GM20431 (cell line): ENCODE data around the gene DUSP22.

Experiments
- in situ Hi-C: fragments of 300-500 bp; cut with MseI, MboI; formaldehyde crosslinking; loops from one replicate; pipeline ENCODE4 v1.15.0; 2020; ENCODE audit warnings: low sequenced_read_pairs; ENCODE audit not compliant: unreplicated experiment

DUSP22 gene

DNA sequence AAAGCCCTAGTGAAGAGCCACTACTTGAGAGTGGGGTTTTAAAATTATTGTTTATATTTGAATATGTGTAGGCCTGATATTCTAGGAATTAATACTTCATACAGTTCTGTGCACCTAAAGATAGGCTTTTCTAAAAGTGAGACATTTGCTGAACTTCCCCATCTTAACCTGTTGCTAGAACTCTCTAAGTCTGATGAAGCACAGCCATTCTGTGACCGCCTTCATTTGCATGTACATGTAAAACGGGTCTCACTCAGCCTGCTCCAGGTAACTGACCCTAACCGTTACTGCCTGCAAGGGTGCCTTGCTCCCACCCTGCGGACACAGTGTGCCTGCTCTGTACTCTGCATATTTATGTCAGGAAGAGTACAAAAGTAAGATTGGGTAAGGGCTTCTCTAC is 54.9 kb downstream of the DUSP22 start:
- in situ Hi-C loops: no loop called here

DNA sequence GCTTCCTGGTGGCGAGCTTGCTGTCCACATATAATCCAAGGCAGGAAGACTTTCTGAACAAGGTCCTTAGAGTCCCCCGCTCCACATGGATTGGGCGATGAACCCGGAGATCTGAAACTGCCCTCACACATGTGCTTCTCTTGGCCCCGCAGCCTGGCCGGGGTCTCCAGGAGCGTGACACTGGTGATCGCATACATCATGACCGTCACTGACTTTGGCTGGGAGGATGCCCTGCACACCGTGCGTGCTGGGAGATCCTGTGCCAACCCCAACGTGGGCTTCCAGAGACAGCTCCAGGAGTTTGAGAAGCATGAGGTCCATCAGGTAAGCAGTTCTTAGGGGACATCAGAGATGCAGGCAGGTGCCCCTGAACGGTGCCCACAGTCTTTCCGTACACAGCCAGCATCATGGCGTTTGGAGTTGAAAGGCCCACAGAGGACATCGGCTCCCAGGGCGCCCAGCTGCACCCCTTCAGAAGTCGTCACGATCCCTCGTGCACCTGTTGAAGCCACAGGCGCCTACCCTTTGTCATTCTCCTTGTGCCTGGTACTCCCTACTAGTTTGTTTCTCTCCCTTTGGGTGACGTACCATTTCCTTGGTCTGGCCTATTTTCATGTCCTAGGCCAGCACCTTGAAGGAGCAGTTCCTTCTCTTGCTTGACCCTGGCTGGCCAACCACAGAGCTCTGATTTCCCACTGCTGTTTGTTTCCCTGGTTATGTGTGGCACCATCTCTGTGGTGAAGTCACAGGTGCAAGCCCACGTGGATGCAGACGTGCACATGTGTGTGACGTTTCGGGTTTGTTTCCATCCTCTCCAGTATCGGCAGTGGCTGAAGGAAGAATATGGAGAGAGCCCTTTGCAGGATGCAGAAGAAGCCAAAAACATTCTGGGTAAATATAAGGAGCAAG is 55.9 kb downstream of the DUSP22 start:
- in situ Hi-C loops: no loop called here

DNA sequence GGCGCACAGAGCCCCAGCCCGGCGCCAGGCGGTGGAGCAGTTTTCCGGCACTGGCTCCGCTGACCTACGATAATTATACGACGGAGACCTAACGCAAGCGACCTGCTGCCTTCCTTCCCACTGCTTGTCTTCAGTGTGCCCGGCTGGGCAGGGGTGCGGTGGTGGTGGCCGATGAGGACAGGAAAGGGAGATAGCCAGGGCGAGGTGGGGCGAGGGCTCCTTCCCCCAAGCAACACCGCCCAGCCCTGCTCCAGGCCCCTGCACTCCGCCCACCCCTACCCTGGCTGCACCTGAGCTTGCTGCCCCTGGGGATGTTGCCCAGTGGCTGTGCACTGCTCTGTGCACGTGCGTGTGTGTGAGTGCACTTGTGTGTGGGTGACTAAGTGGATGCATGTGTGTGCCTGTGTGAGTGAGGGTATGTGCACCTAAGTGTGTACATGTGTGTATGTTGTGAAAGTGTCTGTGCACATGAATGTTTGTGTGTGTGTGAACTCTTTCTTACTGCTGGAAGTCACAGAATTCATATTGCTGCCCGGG is 56.6 kb downstream of the DUSP22 start:
- in situ Hi-C loops: no loop called here

DNA sequence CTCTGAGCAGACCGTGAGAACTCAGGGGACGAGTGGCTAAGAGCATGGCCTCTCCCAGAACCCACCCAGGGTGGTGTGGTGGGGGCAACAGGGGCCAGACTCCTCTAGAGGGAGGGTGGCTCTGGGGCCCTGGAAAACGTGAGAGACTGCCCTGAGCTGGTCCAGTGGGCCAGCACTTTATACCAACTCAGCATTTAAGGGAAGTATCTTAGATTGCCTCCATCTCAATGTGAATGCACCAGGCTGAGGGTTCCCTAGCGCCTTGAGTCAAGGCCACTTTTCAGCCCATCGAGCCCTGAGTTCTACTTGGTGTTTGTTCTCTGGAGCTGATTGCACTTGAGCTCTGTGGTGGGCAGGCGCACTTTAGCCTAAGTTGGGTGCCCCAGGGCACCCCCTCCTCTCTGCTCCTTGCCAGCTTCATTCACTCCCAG is 57.2 kb downstream of the DUSP22 start:
- in situ Hi-C loops: no loop called here

DNA sequence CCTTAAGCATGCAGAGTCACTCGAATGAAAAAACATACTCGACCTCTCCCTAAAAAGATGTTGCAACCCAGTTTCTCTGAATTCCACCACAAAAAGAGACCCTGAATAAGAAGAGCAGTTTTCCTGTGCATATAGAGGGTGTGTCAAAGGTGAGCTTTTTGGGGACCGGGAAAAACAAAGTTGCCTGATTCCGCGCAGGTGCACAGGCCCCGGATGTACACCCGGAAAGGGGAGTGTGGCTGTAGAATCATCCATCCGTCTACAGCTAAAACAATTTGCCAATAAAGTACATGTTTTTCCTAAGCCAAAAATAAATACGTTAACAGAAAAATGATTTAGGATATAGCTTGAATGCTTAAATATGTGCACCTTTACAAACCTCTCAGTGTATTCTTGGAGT is 58.1 kb downstream of the DUSP22 start:
- in situ Hi-C loops: no loop called here

DNA sequence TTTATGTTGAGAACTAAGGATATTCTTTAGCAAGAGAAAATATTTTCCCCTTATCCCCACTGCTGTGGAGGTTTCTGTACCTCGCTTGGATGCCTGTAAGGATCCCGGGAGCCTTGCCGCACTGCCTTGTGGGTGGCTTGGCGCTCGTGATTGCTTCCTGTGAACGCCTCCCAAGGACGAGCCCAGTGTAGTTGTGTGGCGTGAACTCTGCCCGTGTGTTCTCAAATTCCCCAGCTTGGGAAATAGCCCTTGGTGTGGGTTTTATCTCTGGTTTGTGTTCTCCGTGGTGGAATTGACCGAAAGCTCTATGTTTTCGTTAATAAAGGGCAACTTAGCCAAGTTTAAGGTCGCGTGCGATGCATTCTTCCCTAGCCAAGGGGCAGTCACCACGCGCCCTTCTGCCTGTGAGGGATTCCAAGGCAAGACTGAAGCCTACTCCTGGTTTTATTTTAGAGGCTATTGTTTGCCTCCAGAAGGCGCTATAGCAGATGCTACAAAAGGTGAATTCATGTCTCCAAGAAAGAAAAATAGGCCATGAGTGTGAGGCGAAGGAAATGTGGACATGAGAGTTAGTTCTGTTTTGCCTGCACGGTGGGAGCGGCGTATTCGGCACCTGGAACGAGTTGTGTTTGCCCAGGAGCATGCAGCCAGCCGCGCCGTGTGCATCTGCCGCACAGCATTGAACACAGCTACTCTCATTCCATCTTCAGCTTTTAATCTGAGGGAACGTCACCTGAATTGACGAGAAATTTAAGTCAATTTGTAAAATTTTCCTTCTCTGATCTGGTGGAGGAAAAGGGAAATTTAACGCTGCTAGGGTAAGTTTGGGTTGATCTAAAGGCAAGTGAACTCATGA is 59.0 kb downstream of the DUSP22 start:
- in situ Hi-C loops: no loop called here

DNA sequence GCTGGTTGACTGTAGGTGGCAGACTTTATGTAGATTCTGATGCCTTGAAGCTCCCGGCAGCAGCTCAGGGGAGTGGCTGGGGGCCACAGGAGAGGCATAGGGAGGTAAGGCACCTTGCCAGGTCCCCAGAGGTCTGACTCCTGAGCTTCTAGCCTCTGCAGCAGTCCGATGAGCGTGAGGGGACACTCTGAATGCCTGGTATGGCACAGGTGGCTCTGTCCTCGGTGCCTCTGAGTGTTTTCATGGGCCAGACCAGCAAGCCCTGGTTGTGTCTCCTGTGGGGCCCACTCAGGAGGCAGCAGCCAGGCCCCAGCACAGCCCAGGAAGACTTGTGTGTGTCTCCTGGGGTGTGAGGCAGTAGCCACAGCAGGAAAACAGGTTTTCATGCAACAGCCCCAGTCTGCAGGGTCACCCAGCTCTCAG is 59.6 kb downstream of the DUSP22 start:
- in situ Hi-C loops: no loop called here

DNA sequence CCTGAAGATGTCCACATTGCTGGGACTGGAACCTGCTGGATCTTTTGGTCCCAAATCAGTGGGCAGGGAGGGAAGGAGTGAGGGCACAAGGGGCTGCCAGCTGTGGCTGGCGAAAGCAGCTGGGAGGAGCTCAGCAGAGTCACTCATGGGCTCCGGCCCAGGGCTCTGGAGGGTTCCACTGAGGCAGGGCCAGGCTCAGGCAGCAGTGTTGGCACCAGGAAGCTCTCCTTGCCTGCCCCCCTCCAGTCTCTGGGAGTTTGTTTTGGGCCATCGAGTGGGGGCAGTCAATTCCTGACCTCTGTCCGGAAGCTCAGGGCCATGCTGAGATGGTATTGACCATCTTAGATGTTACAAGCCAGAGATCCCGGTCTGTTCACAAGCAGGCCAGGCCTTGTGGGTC is 60.2 kb downstream of the DUSP22 start:
- in situ Hi-C loops: no loop called here

DNA sequence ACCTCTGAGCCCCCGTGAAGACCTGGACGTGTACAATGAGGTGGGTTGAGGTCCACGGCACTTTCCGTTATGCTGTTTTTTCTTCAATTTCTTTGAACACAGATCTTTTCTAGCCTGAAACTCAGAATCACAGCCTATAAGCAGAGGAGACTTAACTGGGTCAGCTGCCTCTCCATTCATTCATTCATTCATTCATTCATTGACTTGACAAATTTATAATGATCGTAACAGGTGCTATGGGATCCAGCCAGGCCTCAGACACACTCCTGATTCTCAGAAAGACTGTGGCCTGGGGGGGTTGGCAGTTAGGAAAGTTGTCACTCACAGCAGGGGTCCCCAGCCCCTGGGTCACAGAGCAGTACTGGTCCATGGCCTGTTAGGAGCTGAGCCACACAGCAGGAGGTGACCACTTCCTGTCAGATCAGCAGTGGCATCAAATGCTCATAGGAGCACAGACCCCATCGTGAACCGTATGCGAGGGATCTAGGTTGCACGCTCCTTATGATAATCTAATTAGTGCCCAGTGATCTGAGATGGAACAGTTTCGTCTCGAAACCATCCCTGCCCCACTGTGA is 60.7 kb downstream of the DUSP22 start:
- in situ Hi-C loops: no loop called here

DNA sequence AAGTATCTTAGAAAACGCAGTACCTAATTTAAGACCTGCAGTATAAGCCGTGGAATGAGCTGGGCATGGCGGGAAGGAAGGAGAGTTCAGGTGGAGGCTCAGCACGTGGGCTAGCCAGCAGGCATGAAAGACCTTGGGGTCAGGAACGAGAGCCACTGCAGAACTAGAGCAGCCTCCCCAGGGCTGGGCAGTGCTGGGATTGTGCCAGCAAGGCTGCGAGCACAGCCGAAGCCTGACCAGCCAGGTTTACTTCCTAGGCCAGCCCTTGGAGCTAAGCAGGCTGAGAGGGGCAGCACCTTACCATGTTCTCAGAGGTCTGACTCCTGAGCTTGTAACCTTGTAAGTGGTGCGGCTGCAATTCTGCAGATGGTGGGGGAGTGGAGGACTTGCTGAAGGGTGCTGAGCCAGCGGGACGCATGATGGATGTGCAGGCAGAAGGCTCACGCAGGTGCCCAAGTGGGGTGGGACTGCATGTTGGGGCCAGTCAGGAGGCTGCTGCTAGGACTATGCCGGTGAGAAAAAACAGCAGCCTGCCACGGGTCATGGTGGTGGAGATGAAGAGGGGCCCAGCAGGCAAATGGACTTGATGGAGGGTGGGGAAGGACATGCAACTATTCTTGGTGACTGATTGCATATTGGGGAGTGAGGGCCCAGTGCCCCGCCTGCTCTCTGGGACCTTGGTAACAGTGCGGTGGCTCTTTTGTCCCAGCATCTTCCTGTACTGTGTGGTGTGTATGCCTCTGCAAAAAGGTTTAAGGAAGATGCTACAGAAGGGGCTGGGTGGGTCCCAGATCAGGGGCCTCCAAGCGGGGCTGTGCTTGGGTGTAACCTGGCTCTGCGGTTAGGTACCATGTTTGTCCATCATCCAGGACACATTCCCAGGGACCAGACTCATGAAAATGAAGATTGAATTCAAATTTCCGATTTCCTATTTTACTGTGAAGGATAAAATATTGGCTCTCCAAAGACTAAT is 61.6 kb downstream of the DUSP22 start:
- in situ Hi-C loops: no loop called here

DNA sequence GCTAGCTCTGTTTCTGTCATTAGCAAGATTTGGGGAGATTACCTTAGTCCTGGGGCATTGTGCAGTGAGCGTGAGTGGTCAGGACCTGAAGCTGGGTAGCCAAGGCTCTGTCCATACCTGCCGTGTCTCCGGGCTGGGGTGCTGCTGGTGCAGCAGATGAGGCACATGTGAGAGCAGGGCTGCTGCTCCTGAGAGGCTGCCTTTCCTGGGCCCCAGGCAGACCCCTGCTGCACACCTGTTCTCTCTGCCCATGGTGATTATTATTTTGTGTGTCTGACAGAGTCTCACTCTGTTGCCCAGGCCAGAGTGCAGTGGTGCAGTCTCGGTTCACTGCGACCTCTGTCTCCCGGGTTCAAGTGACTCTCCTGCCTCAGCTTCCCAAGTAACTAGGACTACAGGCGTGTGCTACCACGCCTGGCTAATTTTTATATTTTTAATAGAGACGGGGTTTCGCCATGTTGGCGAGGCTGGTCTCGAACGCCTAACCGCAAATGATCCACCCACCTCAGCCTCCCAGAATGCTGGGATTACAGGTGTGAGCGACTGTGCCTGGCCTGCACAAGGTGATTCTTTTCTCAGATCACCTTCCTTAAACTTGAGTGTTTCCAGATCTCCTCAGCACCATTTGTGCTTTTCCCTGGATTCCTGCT is 62.5 kb downstream of the DUSP22 start:
- in situ Hi-C loops: no loop called here

DNA sequence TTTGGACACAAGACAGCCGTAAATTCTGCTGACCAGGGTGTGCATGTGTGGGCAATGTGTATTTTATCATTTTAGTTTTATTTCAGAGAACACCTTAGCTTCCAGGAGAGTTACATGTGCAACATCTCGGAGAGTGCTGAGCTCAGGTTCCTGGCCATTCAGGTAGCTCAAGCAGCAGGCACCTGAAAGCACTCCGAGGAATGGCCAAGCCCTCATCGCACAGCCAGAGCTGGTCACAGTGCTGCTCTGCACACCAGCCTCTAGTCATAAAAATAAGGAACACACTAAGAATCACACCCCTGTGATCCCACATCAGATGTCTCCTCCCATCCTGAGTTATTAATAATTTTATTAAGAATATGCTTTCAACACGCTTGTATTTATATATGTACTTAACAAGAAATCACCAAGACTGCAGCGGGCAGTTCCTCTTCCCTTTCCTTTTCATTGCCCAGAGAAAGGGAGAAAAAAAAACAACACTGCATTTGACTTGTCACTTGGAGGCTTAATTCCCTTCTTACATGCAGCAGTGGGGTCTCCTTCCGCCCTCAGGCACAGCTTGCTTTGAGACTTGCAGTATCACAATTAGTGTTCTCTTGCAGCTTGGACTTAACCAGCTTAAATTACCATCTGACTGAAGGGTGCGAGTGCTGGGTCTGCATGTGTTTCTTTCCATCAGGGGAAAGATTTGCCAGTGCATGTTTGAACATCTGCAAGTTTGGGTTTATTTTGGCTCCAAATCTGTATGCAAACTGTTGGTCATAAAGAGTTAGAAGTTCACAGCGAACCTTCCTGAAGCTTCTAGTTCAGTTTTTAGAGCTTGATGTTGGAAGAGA is 63.3 kb downstream of the DUSP22 start:
- in situ Hi-C loops: no loop called here

DNA sequence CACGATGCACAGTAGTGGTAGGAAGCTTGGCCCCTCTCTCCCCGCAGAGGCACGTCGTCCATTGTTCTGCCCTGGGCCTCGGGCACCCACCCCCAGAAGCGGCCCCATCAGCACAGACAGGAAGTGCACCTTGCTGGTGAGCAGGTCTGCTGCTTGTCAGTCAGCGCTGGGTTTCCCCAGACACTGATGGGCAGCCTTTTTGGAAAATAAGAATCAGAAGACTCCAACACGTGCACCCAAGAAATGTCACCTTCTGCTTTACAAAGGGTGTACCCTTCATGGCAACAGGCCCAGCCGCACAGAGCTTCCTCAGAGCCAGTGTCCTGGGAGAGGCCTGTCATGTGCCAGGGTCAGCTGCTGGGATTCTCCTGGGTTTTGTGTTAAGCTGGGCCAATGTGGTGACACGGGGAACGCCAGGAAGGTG is 64.6 kb downstream of the DUSP22 start:
- in situ Hi-C loops: no loop called here

DNA sequence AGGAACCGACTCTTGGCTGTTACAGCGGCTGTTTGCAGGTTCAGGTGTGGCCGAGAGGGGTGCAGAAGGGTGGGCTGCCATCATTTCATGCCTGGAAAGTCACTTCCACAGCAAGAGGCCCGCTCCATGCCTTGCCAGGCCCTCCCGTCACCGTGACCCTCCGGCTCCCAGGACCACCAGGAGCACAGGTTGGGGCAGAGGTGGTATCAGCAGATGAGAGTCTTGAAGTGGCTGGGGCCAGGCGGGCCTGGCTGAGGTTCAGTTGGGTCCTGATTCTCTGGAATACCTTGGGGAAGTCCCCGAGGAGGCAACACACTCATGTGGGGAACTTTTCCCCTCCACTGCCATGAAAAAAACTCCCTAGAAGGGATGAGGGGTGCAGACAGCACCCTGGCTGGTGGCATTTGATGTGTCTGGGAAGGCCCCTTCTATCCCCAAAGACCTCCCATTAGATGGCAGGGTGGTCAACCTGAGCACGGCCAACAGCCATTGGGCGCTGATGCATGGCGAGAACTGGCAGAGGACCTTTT is 65.0 kb downstream of the DUSP22 start:
- in situ Hi-C loops: no loop called here

DNA sequence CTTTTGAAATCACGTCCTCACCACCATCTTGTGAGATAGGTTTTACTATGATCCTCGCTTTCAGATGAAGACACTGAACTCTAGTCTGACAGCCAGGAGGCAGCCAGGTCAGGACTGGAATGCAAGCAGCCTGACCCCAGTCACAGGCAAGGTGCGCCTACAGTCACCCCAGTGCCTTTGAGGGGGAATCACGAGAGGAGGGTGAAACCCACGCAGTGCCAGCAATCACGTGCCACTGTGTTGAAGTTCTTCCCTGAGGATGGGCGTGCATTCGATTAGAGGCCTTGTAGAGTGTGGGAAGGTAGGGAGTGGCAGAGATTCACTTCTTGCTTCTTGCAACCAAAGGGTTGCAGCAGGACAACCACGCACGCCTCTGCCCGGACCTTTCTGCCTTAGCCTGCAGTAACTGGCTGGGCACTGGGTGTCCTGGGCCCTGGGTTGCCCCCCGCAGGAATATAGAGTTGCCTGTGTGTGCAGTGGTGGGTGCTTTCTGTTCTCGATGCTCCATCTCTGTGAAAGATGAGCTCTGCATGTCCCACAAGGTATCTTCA is 65.6 kb downstream of the DUSP22 start:
- in situ Hi-C loops: no loop called here

DNA sequence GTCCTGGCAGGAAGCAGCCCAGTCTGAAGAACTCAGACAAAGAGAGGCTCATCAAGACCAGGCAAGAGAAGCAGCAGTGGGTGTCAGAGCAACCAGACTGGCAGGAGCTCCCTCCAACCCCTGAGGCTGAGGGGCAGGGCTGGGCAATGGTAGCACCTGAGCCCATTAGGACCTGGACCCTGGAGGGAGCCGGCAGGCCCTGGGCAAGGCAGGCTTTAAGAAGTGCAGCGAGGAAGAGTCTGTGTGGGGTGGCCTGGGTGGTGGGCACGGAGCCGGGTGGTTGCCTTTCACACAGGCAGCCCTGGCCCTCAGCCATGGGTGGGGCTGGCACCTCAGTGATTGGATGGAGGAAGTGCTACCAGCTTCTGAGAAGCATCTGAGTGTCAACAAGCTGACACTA is 66.1 kb downstream of the DUSP22 start:
- in situ Hi-C loops: no loop called here

DNA sequence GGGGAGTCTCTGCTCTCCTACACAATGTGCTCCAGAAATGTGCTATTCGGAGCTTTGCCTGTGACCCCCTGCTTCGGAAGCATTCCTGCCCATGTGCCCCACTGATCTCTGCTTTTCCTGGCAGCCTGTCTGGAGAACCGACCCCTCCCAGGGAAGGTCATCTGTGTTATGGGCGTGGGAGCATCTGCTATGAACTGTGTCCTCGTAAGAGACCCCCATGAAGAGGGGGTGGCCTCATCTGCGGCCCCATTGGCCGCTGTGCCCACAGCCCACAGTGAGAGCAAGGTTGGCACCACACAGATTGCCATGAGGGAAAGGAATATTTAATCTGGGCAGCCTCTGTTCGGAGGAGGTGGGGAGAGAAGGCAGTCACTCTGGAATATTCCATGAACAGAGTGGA is 66.6 kb downstream of the DUSP22 start:
- in situ Hi-C loops: no loop called here
